Activated CD4-positive, alpha-beta T cell treated with anti-CD3 and anti-CD28 coated beads, Interleukin-2, amount 50 U/mL, for 24 hours (primary cell): ENCODE measurements around the gene CELSR3.

Source experiments
- DNase-seq, 2 donors: peaks; one replicate each; pipeline ENCODE4 v3.0.0-alpha.2; 2020; ENCODE audit warnings: low read depth in 1 of 2, low spot score in 1 of 2

CELSR3 gene

DNA sequence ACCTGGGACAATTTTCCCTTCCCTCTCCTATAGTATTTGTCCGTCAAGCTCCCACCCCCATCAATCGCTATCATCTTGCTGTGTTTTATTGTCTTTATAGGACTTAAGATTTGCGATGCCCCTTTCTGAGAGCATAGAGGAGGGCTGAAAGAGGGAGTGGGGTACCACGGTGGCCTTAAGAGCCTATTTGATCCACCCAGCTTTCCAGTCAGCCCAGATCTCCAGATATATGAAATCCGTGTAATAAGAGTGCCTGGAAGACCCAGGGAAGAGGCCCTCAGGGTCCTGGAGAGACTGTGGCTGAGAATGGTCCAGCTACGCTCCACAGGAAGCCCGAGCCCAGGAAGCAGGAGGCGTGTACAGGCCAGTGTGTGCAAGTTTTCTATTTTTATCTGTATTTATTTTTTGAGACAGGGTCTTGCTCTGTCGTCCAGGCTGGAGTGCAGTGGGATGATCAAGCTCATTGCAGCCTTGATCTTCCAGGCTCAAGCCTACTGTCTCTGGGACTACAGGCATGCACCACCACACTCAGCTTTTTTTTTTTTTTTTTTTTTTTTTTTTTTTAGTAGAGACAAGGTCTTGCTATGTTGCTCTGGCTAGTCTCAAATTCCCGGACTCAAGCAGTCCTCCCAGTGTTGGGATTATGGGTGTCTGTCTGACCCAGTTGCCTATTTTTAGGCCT lies 24.0 kb upstream of the CELSR3 start:
- DNase-seq: no peak

DNA sequence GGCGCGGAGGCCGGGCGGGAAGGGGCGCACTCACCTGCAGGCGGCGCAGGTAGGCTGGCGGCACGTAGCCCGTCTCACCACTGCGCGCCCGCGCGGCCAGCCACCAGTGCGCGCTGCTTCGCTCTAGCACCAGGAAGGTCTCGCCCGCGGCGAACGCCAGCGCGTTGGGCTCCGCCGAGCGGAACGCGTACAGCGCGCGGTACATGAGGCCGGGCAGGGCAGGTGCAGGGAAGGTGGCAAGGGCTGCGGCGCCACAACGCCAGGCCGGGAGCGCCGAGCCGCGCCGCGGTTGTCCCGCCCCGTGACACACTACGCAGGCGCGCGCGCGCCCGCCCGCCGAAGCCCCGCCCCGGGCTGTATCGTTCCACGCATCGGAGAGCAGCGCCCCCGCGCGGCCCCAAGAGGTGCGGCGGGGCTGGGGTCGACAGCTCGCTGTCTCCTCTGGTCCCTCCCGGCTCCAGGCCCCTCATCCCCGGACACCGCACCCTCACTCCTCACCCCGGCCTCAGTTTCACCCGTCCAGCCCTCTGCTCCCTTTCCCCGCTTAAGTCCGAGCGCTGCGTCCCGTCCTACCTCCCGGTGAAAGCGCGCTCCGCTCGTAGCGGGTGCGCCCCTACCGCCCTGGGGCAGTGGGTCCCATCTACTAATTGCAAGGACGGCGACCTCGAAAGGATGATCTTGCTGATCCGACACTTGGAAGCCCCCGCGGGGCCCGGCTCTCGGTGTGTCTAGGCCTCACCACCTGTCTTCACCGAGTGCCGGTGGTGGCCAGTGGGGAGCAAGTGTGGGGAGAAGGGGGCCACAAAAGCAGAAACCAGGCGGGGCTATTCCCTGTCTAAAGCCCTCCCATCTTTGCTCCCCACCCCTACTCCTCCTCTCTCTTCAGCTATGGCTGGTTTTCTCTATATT lies 23.2 kb upstream of the CELSR3 start, which contains the start of gene NCKIPSD:
Gene NCKIPSD (minus strand): TSS at position 313 of the 909 bp plus-strand sequence. CDS start 108 bp downstream, at position 205.
- DNase-seq: peak; percentile 86 to 90

DNA sequence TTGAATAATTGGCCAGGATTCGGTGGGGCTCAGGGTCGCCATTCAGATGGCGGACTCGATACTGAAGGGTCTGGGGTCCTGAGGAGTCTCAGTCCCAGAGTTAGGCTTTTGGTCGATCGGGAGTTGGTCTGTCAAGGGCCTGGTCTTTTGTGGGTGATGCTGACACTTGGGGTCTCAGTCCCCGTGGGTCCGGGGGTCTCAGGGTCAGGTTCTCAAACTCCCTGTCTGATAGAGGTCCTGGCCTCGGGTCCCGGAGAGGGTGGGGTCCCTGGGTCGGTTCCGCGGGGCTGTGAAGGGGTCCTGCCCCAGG lies 22.6 kb upstream of the CELSR3 start:
- no peak for DNase-seq

DNA sequence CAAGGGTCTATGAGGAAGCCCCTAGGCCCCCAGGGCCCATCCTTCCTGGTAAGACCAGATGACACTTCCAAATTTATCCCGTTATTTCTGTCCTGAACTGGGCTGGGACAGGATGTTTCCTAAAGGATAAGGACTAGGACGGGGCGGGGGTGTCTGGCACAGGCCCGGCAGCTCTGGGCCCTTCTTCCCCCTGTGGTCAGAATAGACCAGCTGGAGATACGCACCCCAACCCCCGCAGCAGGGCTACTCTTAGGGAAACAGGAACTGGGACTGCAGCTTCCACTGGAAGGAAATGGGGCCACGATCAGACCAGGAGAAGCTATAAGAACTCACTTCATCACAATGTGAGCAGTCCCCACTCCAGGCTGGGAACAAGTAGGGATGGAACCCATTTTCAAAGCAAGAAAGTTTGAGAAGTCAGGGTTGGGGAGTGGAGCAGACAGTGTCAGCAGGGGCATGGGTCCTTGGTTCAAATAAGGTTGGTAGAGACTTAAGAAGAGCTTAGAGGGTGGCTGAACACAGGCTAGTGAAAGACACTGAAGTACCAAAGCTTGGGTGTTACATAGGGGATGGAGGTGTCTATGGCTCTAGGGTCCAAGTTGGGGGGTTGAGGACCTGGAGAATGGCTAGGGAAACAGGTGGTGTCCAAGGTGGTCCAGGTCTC lies 21.9 kb upstream of the CELSR3 start:
- no peak for DNase-seq

DNA sequence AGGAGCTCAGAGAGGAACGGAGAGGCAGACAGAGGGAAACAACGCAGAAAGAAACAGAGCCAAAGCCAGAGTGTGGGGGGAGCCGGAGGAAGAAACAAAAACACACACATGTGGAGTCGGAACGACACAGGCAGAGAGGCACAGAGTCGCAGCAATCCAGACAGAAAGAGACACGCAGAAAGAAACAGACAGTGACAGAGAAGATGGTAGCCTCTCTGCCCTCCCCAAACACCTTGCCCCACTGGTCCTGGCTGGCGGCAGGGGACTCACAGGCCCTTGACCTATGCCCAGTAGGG lies 21.3 kb upstream of the CELSR3 start:
- no peak for DNase-seq

DNA sequence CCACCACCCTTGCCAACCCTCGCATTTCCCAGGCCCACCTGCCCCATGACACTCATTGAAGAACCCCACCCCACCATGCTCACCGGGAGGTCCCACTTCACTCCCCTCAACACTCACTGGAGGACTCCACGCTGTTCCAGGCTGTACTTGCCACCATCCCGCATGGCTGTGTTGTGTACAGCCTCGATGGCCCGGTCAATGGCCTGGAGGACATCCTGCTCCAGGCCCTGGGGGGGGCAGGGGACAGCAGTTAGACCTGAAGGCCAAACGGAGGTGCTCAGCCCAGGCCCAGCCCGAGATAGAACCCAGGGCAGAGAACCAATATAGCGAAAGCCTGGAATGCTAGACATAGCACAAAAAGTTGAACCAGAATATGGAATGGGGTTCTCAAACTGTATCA lies 20.1 kb upstream of the CELSR3 start:
- no peak for DNase-seq

DNA sequence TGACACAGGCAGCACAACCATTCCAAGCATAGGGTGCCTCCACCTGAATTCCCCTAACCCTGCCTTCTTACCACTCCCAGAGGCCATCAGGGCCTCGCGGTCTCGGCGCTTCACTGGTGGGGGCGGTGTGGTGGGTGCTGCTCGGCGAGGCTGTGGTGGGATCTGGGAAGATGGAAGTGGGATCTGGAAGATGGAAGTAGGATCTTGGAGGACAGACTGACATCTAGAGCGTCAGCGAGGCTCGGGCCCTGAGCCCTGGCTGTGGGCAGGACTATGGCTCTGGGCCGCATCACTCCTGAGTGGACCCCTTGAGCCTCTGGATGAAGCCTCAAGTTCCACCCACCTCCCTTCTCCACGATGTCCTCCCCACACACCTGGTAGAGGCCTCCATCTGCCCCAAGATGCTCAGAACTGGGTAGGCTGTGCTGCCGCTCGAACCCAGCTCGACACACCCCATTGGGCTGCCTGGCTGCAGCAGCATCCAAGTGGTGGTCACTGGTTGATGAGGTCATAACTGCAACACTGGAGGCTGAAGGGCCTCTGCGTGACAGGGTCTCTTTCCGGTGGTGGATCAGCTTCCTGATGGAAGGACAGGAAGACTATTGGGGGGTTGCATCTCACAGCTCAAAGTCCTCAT lies 19.4 kb upstream of the CELSR3 start:
- DNase-seq: no peak

DNA sequence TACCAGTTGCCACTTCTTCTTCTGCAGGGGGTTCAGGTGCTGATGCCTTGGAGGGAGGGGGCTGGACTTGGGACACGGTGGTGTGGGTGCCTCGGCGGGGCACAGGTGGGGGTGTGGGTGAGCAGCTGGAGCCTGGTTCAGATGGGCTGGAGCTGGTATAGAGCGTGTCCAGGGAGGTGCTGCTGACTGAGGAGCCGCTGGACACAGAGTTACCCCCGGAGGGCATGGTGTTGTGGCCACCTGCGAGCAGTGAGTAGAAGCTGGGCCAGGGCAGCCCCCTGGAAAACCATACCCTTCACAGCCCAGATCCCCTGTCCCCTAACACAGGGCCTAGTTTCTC lies 18.8 kb upstream of the CELSR3 start:
- no peak for DNase-seq

DNA sequence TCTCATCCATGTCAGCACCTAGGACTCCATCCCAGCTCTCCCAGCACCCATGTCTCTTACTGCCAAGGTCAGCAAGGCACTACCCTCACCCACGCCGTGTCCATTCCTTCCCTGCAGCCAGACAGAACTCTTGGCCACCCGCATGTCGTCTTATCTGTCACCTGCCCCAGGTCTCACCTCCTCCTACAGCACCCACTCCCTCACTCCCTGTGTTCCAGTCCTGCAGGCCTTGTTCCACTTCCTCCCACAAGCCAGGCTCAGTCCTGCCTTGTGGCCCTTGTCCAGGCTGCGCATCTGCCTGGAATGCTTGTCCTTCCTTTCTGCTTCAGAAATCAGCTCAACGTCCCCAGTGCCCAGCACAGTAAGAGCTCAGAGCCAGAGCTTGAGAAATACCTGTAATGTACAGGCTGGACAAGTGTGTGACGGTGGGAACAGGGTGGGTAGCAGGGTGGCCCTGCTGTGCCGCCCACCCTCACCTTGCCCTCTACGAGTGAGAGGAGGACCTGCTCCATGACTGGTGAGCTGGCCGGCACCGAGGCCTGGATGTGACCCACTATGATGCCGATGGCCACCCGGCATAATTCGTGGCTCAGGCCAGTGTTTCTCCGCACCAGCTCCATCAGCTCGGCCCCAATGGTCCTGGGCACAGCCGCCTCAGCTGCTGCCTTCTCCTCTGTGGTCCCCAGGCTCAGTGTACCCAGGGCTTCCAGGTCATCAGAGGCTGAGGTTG lies 18.3 kb upstream of the CELSR3 start:
- no peak for DNase-seq

DNA sequence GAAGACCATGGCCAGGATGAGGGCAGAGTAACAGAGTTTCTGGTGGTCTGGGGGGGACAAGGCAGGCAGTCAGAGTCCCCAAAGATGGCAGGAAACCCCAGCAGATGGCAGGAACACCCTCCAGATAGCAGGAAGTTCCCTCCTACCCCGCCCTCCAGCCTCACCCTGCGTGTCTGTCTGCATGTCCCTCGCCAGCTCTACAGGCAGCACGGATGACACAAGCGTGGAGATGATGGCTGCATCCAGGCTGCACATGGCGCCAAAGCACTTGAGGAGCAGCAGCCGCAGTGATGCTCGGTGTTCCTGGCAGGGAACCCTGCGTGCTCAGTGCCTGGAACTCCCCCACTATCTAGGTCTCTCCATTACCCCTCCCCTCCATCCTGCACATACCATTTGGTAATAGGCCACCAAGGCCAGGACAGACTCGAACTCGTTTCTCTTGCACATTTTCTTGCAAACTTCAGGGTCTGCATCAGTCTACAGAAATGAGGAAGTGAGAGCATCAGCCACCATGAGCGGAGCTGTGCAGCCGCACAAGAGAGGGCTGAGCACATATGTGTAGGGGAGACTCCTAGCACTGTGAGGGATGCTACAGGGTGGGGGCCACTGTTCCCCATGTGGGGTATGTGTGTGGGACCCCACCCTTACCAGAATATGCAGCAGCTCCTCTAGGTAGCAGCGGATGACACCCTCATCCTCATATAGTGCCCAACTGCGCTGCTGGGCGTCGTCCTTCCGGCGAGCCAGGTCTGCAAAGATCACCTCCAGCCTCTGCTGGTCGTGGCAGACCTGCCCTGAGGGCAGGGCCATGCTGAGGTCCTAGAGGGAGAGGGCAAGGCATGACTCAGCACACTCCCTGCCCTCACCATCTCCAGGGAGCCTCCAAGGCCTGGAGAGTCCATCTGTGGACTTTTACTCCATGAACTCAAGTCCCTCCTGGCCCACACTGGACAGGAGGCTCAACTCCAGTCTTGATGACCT lies 17.0 kb upstream of the CELSR3 start:
- DNase-seq: no peak

DNA sequence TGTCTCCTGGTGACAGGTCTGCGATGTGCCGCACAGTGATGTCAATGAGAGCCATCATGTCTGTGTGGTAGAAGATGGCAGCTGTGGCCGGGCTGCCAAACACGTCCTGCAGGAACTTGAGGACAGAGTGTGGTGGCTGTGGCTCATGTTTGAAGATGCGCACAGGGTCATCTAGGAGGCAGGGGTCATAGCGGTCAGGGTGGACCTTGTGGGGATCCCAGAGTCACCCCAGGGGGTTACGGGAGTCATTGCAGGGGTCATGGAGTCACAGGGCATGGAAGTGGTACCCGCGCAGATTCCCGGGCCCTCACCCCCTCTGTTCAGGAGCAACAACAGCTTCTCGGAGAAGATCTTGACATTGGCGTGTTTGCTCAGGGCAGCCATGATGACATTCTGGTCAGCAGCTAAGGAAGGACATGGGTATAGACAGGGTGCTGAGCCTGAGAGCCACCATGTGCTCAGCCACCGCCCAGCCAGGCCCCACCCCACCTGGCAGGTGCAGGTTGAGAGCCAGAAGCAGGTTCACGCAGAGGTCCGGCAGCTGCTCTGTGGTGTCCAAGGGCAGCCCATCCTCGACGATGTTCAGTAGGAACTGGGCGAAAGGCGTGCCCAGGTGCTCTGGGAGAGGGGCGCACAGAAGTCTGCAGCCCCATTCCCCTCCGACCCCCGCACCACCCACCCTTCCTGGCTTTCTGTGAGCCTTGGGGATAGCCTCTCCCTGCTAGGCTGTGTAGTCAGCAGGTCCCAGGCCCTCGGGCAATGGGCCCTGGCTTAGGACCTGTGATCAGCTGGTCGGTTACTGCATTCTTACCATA lies 16.1 kb upstream of the CELSR3 start:
- no peak for DNase-seq

DNA sequence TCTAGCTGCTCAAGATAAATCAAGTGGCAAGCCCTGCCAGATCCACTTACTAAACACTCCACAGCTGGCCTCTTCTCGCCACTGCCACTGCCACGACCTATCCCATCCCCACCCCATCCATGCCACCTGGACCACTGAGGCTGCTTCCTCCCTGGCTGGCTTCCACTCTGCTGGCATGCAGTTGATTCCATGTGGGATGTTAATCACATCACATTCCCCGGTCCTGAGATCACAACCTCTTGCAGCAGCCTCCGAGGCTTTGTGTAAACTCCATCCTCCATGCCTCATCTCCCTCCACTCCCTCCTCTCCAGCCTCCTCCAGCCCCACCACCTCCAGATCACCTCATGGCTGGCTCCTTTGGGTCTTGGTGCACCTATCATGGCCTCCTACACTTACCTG lies 15.4 kb upstream of the CELSR3 start:
- no peak for DNase-seq

DNA sequence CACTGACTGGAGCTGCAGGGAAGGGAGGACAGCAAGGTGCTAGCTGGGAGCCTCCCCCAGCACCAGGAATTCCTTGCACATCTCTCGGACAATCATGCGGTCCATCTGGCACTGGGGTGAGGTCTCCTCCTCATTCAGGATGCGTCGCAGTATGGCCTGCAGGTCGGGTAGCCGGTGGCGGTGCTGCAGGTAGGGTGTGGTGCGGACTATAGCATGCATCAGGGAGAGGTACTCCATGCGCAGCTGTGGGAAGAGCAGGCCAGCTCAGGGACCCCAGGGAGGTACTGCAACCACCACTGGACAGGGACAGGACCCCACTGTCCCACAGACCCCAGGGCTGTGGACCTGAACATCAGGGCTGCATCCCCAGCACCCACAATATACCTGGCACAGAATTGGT lies 11.8 kb upstream of the CELSR3 start:
- no peak for DNase-seq

DNA sequence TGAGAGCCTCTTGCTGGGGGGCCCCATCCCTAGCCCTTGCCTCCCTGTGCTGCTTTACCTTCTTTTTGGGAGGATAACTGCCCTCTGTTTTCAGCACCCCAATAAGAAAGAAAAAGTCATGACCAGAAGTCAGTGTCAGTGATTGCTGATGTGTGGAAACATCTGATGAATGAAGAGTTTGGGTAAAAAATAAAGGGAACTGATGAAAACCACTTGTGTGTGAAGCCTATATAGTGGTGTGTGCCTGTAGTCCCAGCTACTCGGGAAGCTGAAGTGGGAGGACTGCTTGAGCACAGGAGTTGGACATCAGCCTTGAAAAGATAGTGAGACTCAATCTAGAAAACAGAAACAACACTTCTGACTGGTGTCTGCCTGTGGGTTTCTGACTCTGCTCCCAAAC lies 9.8 kb upstream of the CELSR3 start:
- DNase-seq: no peak

DNA sequence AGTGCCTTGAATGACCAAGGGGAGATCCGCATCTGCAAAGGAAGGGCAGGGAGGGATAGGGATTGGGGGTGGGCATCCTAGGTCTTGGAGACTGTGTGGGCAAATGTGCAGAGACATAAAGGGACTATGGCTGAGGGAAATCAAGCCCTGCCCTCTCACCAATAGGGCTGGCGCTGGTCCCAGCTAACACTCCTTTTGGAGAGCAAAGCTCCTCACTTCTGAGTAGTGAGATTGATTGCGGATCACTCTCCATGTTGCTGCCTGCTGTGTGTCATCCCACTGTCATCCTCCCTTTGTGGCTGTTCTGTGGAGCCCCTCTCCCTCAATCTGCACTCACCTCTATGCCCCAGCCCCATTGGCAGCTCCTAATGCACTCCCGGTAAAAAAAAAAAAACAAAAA lies 2.2 kb upstream of the CELSR3 start:
- DNase-seq: no peak

DNA sequence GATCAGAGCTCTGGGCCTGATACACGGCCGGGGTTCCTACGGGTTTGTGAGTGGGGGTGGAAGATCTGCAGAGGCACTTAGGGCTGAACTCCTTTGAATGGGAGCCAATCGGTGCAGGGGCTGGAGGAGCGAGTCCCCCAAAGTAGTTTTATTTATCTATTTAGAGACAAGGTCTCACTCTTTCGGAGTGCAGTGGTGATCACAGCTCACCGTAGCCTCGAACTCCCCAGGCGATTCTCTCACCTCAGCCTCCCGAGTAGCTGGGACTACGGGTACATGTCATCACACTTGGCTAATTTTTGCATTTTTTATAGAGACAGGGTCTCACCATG lies 1.6 kb upstream of the CELSR3 start:
- no peak for DNase-seq

DNA sequence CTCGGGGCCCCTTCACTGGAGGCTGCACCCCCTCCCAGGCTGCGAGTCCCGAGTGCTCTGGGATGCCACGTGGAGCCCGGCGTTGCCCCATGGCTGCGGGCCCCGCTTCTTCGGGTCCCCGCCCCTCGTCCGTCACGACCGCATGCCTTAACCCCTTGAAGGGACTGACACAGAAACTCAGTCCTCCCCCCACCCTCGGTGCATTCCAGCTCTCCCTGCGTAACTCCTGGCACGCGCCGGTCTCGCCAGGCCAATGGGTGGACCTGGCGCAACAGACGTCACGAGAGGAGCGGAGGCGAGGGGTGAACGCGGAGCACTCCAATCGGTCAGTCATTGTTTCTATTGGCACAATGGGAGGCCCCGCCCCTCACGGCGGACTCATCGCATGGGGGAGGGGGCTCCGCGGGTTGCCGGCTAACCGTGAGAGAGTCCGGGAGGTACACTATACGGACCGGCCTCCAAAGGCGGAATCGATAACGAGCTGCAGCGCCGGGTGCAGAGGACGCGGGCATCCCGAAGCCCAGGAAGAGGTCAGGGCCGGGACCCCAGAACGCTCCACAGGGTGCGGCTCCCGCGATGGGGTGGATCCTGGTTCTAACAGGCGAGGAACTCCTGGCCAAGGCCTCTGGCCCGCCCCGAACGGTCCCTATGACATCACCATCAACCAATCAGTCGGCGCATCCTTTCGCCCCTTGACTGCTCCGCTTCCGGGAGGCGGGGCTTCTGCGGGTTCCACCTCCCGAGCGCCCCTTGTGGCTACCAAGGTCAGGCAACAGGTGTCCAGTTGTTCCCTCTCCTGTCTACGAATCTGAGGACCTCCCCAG lies 1.0 kb upstream of the CELSR3 start:
- peak; percentile 67 to 81 for DNase-seq

DNA sequence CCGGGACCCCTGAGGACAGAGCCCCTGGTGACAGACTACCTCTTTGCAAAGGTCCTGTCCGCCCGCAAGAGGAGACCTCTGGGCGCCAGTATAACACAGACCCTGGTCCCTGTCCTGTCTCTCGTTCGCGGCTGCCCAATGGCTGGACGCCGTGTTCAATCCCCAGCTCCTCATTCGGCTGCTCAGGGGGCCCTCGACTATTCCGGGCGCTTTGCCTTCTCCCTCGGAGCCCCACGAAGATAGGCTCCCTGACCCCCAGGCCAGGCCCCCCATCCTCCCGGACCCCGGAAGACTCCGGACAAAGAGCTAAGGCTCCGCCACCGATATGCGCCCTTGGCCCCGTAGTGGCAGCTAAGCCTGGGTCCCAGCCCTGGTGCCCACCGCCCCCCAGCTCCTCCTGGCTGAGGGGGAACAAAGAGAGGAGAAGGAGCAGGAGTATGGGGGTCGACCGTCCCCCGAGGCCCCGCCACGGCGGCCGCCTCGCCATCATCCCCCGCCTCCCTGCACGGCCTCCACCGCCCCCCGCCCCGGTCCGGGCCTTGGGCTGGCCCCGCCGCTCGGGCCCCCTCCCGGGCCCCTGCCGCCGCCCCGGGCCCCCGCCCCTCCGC lies 437 bp downstream of the CELSR3 start:
- DNase-seq: no peak
